ENCODE data around the gene ARF1.
A peak's percentile ranks its signal among the peaks of the same experiment; 100 is the strongest.

Gene ARF1

DNA sequence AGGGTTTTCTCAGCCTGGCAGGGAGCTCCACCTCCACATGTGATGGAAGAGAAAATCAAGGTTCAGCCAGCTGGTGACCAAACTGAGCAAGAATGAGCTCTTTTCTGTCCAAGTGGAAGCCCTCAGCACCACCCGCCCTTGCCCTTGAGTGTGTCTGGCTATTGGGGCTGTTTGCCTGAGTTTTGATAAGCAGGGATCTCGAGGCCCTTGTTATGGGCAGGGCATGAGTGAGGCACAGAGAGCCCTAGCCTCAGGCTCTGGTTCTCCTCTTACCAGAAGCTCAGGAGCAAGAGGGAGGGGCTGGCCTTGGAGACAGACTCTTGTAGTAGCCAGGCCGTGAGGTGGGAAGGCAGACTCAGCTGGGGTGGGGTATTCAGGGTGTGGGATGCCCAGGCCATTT is 37.5 kb upstream of the ARF1 start:
- Mint-ChIP-seq H3K9me3 (peaks cover 5% of the 10 kb centered on the region in 2 donors), H3K36me3 (no peaks in the 10 kb centered on the region), H3K27ac (no peak overlapping the region), H3K27me3 (peaks cover 13 to 15% of the 10 kb centered on the region in 2 donors), H3K4me3 (no peak overlapping the region), H3K4me1 (no peaks in the 10 kb centered on the region)
- ATAC-seq (replicated peaks) (no peak), DNase-seq (no peak)

DNA sequence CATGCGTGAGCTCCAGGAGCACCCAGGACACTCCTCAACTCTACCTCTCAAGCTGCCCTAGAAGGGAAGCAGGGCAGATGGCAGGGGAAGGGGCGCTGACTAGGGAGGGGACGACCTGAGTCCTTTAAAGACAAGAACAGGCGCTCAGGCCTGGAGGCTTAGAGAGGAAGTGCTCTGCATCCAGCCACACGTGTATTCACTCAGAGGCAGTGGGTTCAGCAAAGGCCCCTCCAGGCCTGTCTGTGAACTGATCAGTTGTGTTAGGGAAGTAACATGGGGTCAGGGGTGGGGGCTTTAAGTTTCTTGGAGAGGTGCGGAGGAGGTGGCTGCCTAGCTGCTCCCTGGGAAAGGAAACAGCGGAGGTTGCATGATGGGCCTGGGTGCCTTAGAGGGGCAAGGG is 37.1 kb upstream of the ARF1 start:
- no peak for ATAC-seq (replicated peaks)
- no peak overlapping the region for H3K27ac Mint-ChIP-seq
- no peaks in the 10 kb centered on the region for H3K4me1 Mint-ChIP-seq
- H3K9me3 Mint-ChIP-seq, result peaks cover 5% of the 10 kb centered on the region in 2 donors
- DNase-seq, result no peak
- H3K4me3 Mint-ChIP-seq, result no peak overlapping the region
- H3K27me3 Mint-ChIP-seq, result peaks cover 8 to 15% of the 10 kb centered on the region in 2 donors
- H3K36me3 Mint-ChIP-seq, result no peaks in the 10 kb centered on the region

DNA sequence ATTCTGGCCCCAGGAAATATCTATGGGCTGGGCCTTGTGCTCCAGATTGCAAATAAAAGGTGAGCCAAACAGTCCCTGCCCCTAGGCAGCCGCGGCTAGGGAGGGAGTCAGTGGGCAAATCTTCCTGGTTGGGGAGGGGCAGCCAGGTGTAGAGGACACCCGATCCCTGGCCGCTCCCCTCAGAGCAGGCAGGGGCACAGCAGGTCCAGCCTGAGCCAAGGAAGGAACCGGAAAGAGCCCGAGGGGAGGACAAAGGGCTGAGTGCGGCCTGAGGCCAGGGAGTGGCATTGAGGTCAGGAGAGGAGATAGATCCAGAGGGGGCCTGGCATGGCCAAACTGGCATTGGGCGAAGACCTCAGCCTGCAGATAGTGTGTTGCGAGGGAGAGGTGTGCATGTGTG is 36.6 kb upstream of the ARF1 start:
- H3K4me1 Mint-ChIP-seq, result no peaks in the 10 kb centered on the region
- no peaks in the 10 kb centered on the region for H3K36me3 Mint-ChIP-seq
- H3K4me3 Mint-ChIP-seq, result no peak overlapping the region
- H3K27ac Mint-ChIP-seq, result no peak overlapping the region
- ATAC-seq (replicated peaks) (no peak), DNase-seq (no peak)
- H3K9me3 Mint-ChIP-seq, result peaks cover 5% of the 10 kb centered on the region in 2 donors
- H3K27me3 Mint-ChIP-seq, result peaks cover 6 to 18% of the 10 kb centered on the region in 2 donors

DNA sequence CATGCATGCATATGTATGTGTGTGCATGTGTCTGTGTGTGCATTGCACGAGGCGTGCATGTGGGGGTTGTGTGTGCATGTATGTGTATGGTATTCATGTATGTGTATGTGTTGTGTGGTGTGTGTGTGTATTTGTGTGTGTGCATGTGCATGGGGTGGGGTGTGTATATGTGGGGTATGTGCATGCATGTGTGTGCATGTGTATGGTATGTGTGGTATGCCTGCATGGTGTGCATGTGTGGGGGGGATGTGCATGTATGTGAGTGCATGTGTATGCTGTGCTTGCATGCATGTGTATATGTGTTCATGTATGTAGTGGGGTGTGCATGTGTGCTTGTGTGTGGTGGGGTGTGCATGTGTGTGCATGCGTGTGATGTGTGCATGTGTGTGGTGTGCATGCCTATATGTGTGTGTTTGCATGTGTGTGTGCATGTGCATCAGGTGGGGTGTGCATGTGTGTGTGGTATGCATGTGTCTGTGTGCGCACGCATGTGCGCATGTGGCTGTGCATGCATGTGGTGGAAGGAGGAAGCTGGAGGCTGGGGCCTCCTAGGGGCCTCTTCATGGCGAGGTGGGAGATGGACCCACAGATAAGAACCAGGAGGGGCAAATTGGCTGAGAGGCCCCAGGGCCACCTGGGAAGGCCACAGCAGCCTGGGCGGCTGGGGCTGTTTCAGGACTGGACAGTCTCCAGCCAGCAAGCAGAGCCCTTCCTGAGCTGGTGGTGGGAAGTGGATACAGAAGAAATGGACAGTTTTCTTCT is 35.9 kb upstream of the ARF1 start:
- no peaks in the 10 kb centered on the region for H3K36me3 Mint-ChIP-seq
- peaks cover 5% of the 10 kb centered on the region in 2 donors for H3K9me3 Mint-ChIP-seq
- H3K27me3 Mint-ChIP-seq, result peaks cover 12 to 24% of the 10 kb centered on the region in 2 donors
- H3K4me3 Mint-ChIP-seq, result no peak overlapping the region
- H3K27ac Mint-ChIP-seq, result no peak overlapping the region
- no peaks in the 10 kb centered on the region for H3K4me1 Mint-ChIP-seq
- ATAC-seq (replicated peaks), result no peak
- DNase-seq, result no peak

DNA sequence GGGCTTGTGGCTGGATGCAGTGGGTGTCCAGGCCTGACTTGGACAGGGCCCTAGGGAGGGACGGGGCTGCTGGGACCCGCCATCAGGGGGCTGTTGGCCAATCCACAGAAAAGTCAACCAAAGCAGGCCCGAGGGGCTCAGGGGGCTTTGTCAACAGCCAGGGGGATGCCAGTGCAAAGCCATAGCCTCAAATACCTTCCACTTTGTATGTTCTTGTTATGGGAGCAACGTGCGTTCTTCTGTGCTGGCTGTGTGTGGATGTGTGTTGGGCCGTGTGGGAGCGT is 35.4 kb upstream of the ARF1 start:
- H3K27ac Mint-ChIP-seq, result no peak overlapping the region
- DNase-seq, result no peak
- H3K9me3 Mint-ChIP-seq, result peaks cover 5% of the 10 kb centered on the region in 2 donors
- ATAC-seq (replicated peaks), result no peak
- no peaks in the 10 kb centered on the region for H3K36me3 Mint-ChIP-seq
- peaks cover 18 to 30% of the 10 kb centered on the region in 2 donors for H3K27me3 Mint-ChIP-seq
- no peak overlapping the region for H3K4me3 Mint-ChIP-seq
- H3K4me1 Mint-ChIP-seq, result no peaks in the 10 kb centered on the region

DNA sequence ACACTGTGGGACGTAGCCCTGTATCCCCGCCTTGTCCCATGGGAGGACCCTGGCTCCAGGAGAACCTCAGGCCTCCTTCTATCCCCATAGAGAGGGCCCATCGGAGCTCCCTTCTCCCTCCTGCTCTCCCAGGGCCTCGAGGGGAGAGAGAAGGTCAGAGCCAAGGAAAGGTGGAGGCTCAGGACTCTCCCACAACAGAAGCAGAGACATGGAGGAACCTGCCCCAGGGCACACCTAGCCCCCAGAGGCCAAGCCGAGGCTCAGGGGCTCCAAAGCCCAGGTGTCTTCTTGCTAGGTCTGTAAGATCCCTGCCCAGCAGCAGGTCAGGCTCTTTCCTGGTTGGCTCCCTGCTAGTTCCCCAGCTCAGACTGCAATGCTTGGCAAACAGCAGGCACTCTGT is 34.4 kb upstream of the ARF1 start:
- ATAC-seq (replicated peaks), result no peak
- H3K36me3 Mint-ChIP-seq, result no peaks in the 10 kb centered on the region
- H3K27me3 Mint-ChIP-seq, result peaks cover 23 to 34% of the 10 kb centered on the region in 2 donors
- no peak for DNase-seq
- H3K9me3 Mint-ChIP-seq, result peaks cover 5 to 6% of the 10 kb centered on the region in 2 donors
- no peaks in the 10 kb centered on the region for H3K4me1 Mint-ChIP-seq
- H3K27ac Mint-ChIP-seq, result no peak overlapping the region
- no peak overlapping the region for H3K4me3 Mint-ChIP-seq

DNA sequence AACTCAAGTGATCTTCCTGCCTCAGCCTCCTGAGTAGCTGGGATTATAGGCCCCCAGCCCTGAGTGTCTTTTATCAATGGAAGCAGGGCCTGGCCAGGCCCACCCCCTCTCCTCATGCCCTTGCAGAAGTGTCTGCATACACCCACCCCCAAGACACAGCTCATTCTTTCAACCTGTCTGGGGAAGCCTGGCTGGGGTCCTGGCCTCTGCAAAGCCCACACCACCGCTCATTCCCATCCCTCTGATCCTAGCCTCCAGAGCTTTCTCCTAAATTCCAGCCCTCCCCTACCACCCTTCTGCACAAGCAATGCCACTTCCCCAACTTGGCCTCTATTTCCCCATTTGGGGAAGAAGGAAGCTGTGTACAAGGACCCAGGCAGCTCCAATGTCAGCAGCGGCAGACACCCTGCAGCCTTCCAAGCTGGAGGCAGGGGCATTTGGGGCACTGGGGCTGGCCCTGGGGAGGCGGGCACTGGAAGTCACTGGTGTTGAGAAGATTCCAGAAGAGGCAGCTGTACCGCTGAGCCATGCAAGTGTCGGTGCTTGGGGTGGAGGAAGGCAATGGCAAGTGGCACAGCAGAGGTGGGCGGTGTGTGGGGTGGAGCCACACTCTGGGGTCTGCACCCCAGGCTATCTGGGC is 33.7 kb upstream of the ARF1 start:
- ATAC-seq (replicated peaks), result no peak
- Mint-ChIP-seq H3K4me1 (no peaks in the 10 kb centered on the region), H3K27me3 (peaks cover 30 to 38% of the 10 kb centered on the region in 2 donors), H3K4me3 (no peak overlapping the region), H3K36me3 (peaks cover 0 to 3% of the 10 kb centered on the region in 2 donors), H3K9me3 (peaks cover 5 to 6% of the 10 kb centered on the region in 2 donors), H3K27ac (no peak overlapping the region)
- no peak for DNase-seq

DNA sequence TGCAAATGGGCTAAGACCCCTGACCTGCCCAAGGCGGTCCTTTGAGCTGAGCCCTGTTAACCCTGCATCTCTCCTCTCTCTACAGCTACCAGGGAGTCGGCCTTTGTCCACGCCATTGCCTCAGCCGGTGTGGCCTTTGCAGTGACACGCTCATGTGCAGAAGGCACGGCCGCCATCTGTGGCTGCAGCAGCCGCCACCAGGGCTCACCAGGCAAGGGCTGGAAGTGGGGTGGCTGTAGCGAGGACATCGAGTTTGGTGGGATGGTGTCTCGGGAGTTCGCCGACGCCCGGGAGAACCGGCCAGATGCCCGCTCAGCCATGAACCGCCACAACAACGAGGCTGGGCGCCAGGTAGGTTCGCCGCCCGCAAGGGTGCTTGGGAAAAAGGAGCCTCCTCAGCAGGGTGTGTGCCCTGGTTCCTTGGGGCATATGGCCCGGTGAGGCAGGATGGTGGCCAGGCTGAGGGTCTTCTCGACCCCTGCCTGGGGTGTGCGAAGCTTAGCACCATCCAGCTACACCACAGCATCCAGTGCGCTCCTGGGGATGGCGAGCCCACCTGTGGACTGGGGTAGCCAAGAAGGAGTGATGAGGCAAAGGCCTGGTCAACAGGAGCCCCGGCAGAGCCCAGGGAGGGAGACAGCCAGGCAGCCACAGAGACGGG is 31.8 kb upstream of the ARF1 start:
- no peak for ATAC-seq (replicated peaks)
- no peaks in the 10 kb centered on the region for H3K4me1 Mint-ChIP-seq
- peaks cover 8 to 9% of the 10 kb centered on the region in 2 donors for H3K9me3 Mint-ChIP-seq
- peaks cover 1 to 3% of the 10 kb centered on the region in 2 donors for H3K36me3 Mint-ChIP-seq
- H3K27me3 Mint-ChIP-seq, result peaks cover 41 to 48% of the 10 kb centered on the region in 2 donors
- DNase-seq, result no peak
- H3K4me3 Mint-ChIP-seq, result no peak overlapping the region
- H3K27ac Mint-ChIP-seq, result no peak overlapping the region

DNA sequence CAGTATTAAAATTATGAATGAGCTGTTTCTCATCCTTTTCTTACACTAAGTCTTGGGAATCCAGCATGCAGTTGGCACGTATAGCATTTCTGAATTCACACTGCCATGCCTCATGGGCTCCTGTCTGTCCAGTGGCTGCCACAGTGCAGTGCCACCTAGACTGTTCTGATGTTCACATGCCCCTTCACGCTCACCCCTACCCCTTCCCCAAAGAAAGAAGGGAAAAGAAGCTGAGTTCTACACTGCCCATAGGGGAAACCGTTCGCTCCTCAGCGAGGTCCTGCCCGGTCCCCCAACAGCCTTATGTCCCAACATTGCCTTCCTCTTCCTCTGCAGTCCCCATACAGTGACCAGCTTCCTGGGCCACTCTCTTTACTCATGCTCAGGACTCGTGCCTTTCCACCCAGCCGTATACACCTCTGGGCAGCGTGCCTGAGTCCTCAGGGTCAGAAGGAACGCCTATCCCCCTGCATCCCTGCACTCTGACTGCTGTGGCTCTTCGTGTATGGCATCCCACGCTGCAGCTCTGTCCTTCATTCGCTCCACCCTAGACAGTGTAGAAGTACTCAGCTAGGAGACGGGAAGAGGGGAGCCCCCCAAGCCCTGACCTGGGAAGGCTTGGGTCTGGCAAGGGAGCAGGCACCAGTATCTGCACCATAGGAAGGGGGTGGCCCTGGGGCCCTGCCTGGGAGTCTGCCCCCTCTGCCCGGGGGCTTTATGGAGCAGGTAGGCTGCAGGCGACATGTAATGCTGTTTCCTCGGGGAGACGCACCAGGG is 24.1 kb upstream of the ARF1 start:
- peak overlapping the region in 1 of 2 donors; percentile 12 for H3K4me3 Mint-ChIP-seq
- no peak overlapping the region for H3K27ac Mint-ChIP-seq
- ATAC-seq (replicated peaks), result no peak
- DNase-seq, result no peak
- peaks cover 55 to 81% of the 10 kb centered on the region in 2 donors for H3K27me3 Mint-ChIP-seq
- H3K9me3 Mint-ChIP-seq, result peaks cover 2 to 4% of the 10 kb centered on the region in 2 donors
- peaks cover 8 to 16% of the 10 kb centered on the region in 2 donors for H3K4me1 Mint-ChIP-seq
- peaks cover 1 to 3% of the 10 kb centered on the region in 2 donors for H3K36me3 Mint-ChIP-seq

DNA sequence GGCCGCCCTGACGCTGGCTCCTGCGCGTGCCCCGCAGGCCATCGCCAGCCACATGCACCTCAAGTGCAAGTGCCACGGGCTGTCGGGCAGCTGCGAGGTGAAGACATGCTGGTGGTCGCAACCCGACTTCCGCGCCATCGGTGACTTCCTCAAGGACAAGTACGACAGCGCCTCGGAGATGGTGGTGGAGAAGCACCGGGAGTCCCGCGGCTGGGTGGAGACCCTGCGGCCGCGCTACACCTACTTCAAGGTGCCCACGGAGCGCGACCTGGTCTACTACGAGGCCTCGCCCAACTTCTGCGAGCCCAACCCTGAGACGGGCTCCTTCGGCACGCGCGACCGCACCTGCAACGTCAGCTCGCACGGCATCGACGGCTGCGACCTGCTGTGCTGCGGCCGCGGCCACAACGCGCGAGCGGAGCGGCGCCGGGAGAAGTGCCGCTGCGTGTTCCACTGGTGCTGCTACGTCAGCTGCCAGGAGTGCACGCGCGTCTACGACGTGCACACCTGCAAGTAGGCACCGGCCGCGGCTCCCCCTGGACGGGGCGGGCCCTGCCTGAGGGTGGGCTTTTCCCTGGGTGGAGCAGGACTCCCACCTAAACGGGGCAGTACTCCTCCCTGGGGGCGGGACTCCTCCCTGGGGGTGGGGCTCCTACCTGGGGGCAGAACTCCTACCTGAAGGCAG is 23.4 kb upstream of the ARF1 start:
- Mint-ChIP-seq H3K36me3 (peaks cover 0 to 1% of the 10 kb centered on the region in 2 donors), H3K27ac (no peak overlapping the region), H3K4me1 (peaks cover 8 to 16% of the 10 kb centered on the region in 2 donors), H3K27me3 (peaks cover 56 to 82% of the 10 kb centered on the region in 2 donors), H3K9me3 (peaks cover 2 to 4% of the 10 kb centered on the region in 2 donors), H3K4me3 (peak overlapping the region in 1 of 2 donors; percentile 38)
- DNase-seq, result peak; percentile 17
- ATAC-seq (replicated peaks), result peak; percentile 63 to 71

DNA sequence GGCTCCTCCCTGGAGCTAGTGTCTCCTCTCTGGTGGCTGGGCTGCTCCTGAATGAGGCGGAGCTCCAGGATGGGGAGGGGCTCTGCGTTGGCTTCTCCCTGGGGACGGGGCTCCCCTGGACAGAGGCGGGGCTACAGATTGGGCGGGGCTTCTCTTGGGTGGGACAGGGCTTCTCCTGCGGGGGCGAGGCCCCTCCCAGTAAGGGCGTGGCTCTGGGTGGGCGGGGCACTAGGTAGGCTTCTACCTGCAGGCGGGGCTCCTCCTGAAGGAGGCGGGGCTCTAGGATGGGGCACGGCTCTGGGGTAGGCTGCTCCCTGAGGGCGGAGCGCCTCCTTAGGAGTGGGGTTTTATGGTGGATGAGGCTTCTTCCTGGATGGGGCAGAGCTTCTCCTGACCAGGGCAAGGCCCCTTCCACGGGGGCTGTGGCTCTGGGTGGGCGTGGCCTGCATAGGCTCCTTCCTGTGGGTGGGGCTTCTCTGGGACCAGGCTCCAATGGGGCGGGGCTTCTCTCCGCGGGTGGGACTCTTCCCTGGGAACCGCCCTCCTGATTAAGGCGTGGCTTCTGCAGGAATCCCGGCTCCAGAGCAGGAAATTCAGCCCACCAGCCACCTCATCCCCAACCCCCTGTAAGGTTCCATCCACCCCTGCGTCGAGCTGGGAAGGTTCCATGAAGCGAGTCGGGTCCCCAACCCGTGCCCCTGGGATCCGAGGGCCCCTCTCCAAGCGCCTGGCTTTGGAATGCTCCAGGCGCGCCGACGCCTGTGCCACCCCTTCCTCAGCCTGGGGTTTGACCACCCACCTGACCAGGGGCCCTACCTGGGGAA is 22.7 kb upstream of the ARF1 start:
- ATAC-seq (replicated peaks) (peak; percentile 54 to 65), DNase-seq (peak; percentile 23)
- H3K27me3 Mint-ChIP-seq, result peaks cover 51 to 82% of the 10 kb centered on the region in 2 donors
- H3K4me1 Mint-ChIP-seq, result peaks cover 8 to 16% of the 10 kb centered on the region in 2 donors
- no peaks in the 10 kb centered on the region for H3K9me3 Mint-ChIP-seq
- H3K27ac Mint-ChIP-seq, result no peak overlapping the region
- peak overlapping the region; percentile 34 to 38 for H3K4me3 Mint-ChIP-seq
- no peaks in the 10 kb centered on the region for H3K36me3 Mint-ChIP-seq

DNA sequence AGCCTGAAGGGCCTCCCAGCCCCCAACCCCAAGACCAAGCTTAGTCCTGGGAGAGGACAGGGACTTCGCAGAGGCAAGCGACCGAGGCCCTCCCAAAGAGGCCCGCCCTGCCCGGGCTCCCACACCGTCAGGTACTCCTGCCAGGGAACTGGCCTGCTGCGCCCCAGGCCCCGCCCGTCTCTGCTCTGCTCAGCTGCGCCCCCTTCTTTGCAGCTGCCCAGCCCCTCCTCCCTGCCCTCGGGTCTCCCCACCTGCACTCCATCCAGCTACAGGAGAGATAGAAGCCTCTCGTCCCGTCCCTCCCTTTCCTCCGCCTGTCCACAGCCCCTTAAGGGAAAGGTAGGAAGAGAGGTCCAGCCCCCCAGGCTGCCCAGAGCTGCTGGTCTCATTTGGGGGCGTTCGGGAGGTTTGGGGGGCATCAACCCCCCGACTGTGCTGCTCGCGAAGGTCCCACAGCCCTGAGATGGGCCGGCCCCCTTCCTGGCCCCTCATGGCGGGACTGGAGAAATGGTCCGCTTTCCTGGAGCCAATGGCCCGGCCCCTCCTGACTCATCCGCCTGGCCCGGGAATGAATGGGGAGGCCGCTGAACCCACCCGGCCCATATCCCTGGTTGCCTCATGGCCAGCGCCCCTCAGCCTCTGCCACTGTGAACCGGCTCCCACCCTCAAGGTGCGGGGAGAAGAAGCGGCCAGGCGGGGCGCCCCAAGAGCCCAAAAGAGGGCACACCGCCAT is 21.9 kb upstream of the ARF1 start:
- peaks cover 54 to 85% of the 10 kb centered on the region in 2 donors for H3K27me3 Mint-ChIP-seq
- ATAC-seq (replicated peaks) (no peak), DNase-seq (no peak)
- H3K36me3 Mint-ChIP-seq, result no peaks in the 10 kb centered on the region
- peak overlapping the region; percentile 33 to 34 for H3K4me3 Mint-ChIP-seq
- no peak overlapping the region for H3K27ac Mint-ChIP-seq
- no peaks in the 10 kb centered on the region for H3K9me3 Mint-ChIP-seq
- H3K4me1 Mint-ChIP-seq, result peaks cover 8 to 16% of the 10 kb centered on the region in 2 donors
